Muscle layer of colon (tissue), 2 donors: ENCODE measurements around the gene DZIP1L.
"Not testable (repeated sequence)": the region's sequence is repeated elsewhere in the genome, so short reads cannot be mapped to it uniquely, and the experiment has no call there.

Experiments used
- H3K27ac ChIP-seq: one replicate; pipeline ENCODE4 v1.7.0; 2013; ENCODE audit warnings: low read depth, mild to moderate bottlenecking, low read length, moderate library complexity
- H3K27me3 ChIP-seq, 2 donors: one replicate each; pipeline ENCODE4 v1.7.0; 2013; ENCODE audit warnings: low read length in 2 of 2, mild to moderate bottlenecking in 2 of 2; ENCODE audit not compliant: insufficient read depth in 2 of 2, control insufficient read depth in 1 of 2
- H3K36me3 ChIP-seq: one replicate; pipeline ENCODE4 v1.7.0; 2013; ENCODE audit warnings: mild to moderate bottlenecking, low read length; ENCODE audit not compliant: insufficient read depth
- H3K4me1 ChIP-seq: one replicate; pipeline ENCODE4 v1.7.0; 2013; ENCODE audit warnings: mild to moderate bottlenecking, low read length; ENCODE audit not compliant: insufficient read depth
- H3K4me3 ChIP-seq, 2 donors: one replicate each; pipeline ENCODE4 v1.7.0; 2013; ENCODE audit warnings: low read length in 2 of 2, low read depth in 1 of 2, mild to moderate bottlenecking in 1 of 2, moderate library complexity in 1 of 2
- H3K9ac ChIP-seq: one replicate; pipeline ENCODE4 v1.7.0; 2013; ENCODE audit warnings: low read length
- H3K9me3 ChIP-seq: one replicate; pipeline ENCODE4 v1.7.0; 2013; ENCODE audit warnings: mild to moderate bottlenecking, low read length
- donor health status: abdominal sarcoma.
- donor health status: Adenocarcinoma of cecum.

DZIP1L gene, protein sequence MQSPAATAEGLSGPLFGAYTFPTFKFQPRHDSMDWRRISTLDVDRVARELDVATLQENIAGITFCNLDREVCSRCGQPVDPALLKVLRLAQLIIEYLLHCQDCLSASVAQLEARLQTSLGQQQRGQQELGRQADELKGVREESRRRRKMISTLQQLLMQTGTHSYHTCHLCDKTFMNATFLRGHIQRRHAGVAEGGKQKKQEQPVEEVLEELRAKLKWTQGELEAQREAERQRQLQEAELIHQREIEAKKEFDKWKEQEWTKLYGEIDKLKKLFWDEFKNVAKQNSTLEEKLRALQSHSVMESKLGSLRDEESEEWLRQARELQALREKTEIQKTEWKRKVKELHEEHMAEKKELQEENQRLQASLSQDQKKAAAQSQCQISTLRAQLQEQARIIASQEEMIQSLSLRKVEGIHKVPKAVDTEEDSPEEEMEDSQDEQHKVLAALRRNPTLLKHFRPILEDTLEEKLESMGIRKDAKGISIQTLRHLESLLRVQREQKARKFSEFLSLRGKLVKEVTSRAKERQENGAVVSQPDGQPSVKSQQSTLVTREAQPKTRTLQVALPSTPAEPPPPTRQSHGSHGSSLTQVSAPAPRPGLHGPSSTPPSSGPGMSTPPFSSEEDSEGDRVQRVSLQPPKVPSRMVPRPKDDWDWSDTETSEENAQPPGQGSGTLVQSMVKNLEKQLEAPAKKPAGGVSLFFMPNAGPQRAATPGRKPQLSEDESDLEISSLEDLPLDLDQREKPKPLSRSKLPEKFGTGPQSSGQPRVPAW

DNA sequence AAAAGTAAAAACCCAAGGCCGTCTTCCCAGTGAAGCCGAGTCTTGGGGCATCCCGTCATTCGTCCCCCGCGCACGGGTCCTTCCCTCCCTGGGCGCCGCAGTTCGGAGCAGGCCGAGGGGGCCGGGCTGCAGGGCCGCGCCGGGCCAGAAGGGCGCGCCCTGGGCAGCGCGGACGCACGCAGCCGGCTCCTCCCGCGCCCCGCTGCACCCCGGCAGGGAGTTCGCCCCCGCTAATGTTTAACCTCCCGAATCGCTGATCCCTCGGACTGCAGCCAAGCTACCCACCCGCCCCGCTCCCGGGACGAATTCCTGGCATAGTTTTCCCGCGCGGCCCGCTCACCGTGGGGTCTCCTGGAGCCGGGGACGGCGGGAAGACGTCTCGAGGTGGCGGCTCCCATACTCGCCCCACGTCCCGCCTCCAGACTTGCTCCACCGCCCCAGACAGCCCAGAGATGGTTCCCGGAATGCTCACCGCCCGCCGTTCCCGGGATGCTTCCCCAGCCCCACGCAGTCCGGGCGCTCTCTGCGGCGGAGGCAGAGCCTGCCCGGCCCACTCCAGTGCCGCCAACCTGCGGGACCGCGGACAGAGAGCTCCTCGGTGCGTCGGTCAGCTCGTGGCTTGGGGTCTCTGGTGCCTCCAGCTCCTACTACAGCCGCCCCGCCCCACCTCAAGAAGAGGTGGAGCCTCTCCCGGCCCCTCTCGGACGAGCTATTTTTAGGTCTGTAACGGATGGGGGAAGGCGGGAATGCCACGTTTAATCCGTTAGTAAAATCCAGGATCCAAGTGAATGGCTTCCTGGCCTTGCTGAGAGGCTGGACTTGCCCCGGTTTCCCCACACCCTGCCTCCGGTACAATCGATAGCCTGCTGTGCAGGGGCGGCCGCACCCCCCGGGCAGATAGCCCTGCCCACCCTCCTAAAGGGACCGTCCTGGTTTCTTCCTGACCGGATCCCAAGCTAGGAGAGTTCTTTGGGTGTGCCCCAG is at the start of gene DZIP1L:
Gene DZIP1L, minus strand, starts transcription at position 621 of the 984 bp plus-strand sequence. CDS start 11,637 bp downstream, outside the sequence.
- Histone ChIP-seq H3K9ac (peak within 1 kb of the TSS; percentile 85), H3K4me3 (peak within 1 kb of the TSS; percentile 89 to 92), H3K27me3 (no peaks in the 10 kb centered on the region), H3K36me3 (peaks cover 7% of the 10 kb centered on the region), H3K9me3 (no peaks in the 10 kb centered on the region), H3K27ac (peak within 1 kb of the TSS; percentile 81), H3K4me1 (peaks cover 19% of the 10 kb centered on the region)

DNA sequence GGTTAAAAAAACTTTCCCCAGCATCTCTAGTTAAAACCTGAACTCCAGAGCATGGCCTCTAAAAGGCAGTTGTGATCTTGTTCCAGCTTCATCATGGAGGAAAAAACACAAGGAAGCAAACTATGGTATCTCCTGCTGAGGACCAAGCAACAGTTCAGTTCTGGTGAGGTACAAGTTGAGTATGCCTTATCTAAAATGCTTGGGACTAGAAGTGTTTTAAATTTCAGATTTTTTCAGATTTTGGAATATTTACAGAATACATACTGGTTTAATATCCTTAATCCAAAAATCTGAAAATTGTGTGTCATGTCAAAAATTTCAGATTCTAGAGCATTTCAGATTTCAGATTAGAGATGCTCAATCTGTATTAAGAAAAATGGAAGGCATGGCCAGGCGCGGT is 49.7 kb upstream of the DZIP1L start:
- peaks cover 56% of the 10 kb centered on the region for H3K36me3 ChIP-seq
- H3K9me3 ChIP-seq: no peaks in the 10 kb centered on the region

DNA sequence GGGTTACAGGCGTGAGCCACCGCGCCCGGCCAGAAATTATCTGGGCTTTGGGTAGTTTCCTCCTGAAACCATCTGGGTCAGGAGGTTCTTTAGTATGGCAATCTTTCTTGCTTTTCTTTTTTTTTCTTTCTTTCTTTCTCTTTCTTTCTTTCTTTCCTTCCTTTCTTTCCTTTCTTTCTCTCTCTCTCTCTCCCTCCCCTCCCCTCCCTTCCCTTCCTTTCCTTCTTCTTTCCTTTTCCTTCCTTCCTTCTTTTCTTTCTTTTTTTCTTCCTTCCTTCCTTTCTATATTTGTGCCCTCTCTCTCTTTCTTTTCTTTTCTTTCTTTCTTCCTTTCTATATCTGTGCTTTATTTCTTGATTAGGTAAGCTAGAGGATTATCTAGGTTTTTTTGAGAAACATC is 42.3 kb upstream of the DZIP1L start:
- Histone ChIP-seq H3K4me3 (no peak overlapping the region), H3K9me3 (no peaks in the 10 kb centered on the region)

More for the DNA sequence above, 49.7 kb upstream of the DZIP1L start:
- no peaks in the 10 kb centered on the region for H3K4me1 ChIP-seq
- no peak overlapping the region for H3K4me3 ChIP-seq
- H3K27me3 ChIP-seq: no peaks in the 10 kb centered on the region
- no peak overlapping the region for H3K9ac ChIP-seq
- no peak overlapping the region for H3K27ac ChIP-seq

DNA sequence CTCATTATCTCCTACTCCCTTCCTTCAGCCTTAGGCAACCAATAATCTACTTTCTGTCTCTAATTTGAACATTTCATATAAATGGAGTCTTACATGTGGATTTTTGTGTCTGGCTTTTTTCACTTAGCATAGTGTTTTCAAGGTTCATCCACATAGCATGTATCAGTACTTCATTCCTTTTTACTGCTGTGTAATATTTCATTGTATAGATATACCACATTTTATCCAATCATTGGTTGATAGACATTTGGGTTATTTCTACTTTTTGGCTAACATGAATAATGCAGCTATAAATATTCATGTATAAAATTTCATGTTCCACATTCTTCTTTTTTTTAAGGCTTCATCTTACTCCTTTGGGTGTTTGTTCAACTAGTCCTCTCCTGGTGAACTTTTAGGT is 39.1 kb upstream of the DZIP1L start:
- Histone ChIP-seq H3K4me1 (no peaks in the 10 kb centered on the region), H3K27ac (no peak overlapping the region), H3K4me3 (no peak overlapping the region), H3K27me3 (no peaks in the 10 kb centered on the region), H3K36me3 (no peaks in the 10 kb centered on the region), H3K9me3 (no peaks in the 10 kb centered on the region), H3K9ac (no peak overlapping the region)

More for the DNA sequence above, 42.3 kb upstream of the DZIP1L start:
- peaks cover 13% of the 10 kb centered on the region for H3K36me3 ChIP-seq
- no peak overlapping the region for H3K27ac ChIP-seq
- H3K4me1 ChIP-seq: no peaks in the 10 kb centered on the region
- H3K27me3 ChIP-seq: no peaks in the 10 kb centered on the region
- no peak overlapping the region for H3K9ac ChIP-seq

DNA sequence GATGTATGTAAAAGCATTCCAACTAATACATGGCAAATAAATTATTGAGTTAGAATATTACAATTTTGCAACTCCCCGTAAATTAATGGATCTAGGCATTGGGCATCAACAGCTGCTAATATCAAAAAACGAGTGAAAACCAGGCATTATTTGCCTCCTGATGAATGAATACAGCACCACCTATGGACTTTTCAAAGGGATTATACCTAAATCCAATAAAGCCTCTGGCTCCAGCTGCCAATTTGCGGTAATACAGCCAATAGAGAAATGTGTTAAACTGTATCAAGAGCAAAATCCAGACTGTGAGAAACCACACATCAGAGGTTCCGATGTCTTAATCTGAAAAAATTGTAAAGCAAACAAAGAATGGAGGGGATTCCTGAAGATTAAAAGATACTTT is 33.1 kb upstream of the DZIP1L start:
- Histone ChIP-seq H3K4me1 (no peaks in the 10 kb centered on the region), H3K9ac (no peak overlapping the region), H3K27ac (no peak overlapping the region), H3K27me3 (no peaks in the 10 kb centered on the region), H3K9me3 (no peaks in the 10 kb centered on the region), H3K36me3 (no peaks in the 10 kb centered on the region), H3K4me3 (no peak overlapping the region)

DNA sequence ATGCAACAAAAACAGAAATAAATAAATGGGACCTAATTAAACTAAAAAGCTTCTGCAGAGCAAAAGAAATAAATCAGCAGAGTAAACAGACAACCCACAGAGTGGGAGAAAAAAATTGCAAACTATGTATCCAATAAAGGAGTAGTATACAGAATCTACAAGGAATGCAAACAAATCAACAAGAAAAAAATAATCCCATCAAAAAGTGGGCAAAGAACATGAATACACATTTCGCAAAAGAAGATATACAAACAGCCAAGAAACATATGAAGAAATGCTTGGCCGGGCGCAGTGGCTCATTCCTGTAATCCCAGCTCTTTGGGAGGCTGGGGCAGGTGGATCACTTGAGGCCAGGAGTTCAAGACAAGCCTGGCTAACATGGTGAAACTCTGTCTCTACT is 26.8 kb upstream of the DZIP1L start:
- H3K36me3 ChIP-seq, H3K9me3 ChIP-seq, H3K4me3 ChIP-seq, H3K4me1 ChIP-seq, H3K27me3 ChIP-seq, H3K27ac ChIP-seq, H3K9ac ChIP-seq: not testable (repeated sequence)

DNA sequence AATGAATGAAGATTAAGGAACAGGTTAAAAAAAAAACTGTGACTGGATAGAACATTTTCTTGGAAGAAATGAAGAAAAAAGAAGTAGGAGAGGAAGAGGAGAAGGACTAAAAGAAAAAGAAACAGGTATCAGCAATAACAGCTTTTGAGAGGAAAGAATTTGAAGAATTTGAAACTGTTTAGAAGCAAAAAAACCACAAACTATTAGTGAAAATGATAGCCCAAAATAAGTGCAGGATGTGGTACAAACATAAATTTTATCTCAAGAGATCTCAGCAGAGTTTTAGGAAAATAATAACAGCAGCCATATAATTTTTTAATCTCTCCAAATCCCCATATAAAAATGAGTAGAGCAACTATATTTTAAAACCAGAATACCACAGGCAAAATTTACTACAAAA is 25.5 kb upstream of the DZIP1L start:
- Histone ChIP-seq H3K36me3 (no peaks in the 10 kb centered on the region), H3K4me1 (no peaks in the 10 kb centered on the region), H3K27ac (no peak overlapping the region), H3K27me3 (no peaks in the 10 kb centered on the region), H3K9ac (no peak overlapping the region), H3K4me3 (no peak overlapping the region), H3K9me3 (no peaks in the 10 kb centered on the region)

DNA sequence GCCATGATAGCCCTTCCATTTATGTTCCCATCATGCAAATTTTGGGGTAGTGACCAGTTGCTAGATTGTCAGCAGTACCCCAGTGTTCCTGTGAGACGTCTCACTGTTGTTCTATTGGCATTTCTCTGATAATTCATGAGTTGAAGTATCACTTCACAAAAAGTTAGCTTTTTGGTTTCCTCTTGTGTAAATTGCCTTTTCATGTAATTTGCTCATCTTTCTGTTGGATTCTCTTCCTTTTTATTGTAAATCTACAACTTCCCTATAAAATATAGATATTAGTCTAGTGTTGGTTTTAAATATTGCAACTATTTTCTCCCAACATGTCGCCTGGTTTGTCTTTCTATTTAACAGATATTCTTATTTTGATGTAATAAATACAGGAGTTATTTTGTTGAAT is 24.3 kb upstream of the DZIP1L start:
- Histone ChIP-seq H3K36me3 (no peaks in the 10 kb centered on the region), H3K27me3 (no peaks in the 10 kb centered on the region), H3K4me1 (no peaks in the 10 kb centered on the region), H3K4me3 (no peak overlapping the region), H3K27ac (no peak overlapping the region), H3K9me3 (no peaks in the 10 kb centered on the region), H3K9ac (no peak overlapping the region)

DNA sequence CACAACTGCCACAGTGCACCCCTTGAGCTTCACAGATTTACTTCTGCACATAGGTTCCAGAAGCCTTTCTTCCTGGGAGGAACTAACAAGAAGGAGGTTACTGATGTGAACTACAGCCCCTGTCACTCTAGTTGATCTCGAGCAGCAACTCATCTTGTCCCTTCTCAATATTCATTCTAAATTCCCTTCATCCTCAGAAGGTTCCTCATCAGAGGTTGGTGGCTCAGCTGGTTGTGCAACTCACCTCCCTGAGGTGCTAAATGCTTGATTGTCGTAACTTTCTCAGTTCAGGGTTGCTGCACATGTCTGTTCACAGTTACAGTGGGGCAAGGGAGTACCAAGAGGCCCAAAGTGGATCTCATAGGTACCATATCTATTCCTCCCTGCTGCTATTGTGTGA is 22.5 kb upstream of the DZIP1L start:
- H3K27me3 ChIP-seq: no peaks in the 10 kb centered on the region
- no peaks in the 10 kb centered on the region for H3K36me3 ChIP-seq
- no peak overlapping the region for H3K27ac ChIP-seq
- no peaks in the 10 kb centered on the region for H3K9me3 ChIP-seq
- no peaks in the 10 kb centered on the region for H3K4me1 ChIP-seq
- H3K4me3 ChIP-seq: no peak overlapping the region
- H3K9ac ChIP-seq: no peak overlapping the region

DNA sequence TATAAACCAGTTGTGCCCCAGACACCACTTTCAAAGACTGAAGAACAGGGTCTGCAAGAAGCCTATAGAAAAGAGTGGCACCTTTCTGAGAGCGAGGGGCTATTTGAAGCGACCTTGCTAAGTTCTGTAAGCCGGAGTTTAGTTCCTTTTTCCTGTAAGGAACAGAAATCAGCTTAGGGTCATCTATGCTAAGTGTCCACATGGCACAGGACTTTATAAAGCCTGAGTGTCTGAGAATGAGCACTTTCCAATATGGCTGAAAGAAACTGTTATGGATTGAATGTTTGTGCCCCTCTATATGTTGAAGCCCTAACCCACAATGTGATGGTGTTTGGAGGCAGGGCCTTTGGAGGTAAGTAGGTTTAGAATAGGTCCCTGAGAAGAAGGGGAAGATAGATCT is 20.8 kb upstream of the DZIP1L start:
- H3K36me3 ChIP-seq: no peaks in the 10 kb centered on the region
- H3K4me1 ChIP-seq: no peaks in the 10 kb centered on the region
- H3K9me3 ChIP-seq: no peaks in the 10 kb centered on the region
- H3K9ac ChIP-seq: no peak overlapping the region
- no peak overlapping the region for H3K27ac ChIP-seq
- H3K4me3 ChIP-seq: no peak overlapping the region
- H3K27me3 ChIP-seq: no peaks in the 10 kb centered on the region

DNA sequence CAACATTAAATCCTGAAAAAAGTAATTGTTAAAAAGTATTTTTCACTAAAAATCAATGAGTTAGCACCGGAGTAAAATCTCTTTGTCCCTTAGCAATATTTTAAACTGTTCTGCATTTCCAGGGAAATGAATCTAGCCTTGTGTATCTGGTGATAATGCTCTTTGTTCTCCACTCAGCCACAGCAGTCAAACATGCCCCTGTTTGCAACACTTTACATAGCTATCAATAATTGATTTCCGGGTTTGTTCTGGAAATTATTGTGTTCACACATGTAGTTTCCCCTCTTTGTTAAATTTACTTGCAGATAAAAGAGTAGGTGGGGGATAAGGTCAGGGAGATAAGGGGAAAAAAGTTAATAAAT is 20.4 kb upstream of the DZIP1L start:
- H3K9ac ChIP-seq: no peak overlapping the region
- no peaks in the 10 kb centered on the region for H3K36me3 ChIP-seq
- H3K4me1 ChIP-seq: no peaks in the 10 kb centered on the region
- H3K4me3 ChIP-seq: no peak overlapping the region
- H3K9me3 ChIP-seq: no peaks in the 10 kb centered on the region
- H3K27ac ChIP-seq: no peak overlapping the region
- no peaks in the 10 kb centered on the region for H3K27me3 ChIP-seq
